ENCODE measurements around the gene SIRT7. TPM values are rescaled to one million over a fixed set of nuclear protein-coding genes. Genes with fewer than 3 reads are reported as not detected.
A peak's percentile ranks its signal among the peaks of the same experiment; 100 is the strongest.

The SIRT7 gene
- total and polyA plus RNA-seq, 4 experiments from 2014 or later: 31.5 to 91.9 (median 66.4) TPM

GRCh38 chr17:81961521-81962498 lies 43.8 kb upstream of the SIRT7 start:
- ChIA-PET CTCF (ENCODE audit: partially characterized antibody) (interaction anchor here (1.3 to 2.6 kb wide), 2 partner anchors 58 to 59 kb away, joined by 9 to 81 read pairs; partner anchors contain the start of genes CENPX and LRRC45), POLR2A (ENCODE audit: partially characterized antibody) (interaction anchor here (2.6 kb wide), 1 partner anchor 60 kb away, joined by 57 read pairs; the partner anchor contains the start of genes CENPX and LRRC45)
- DNase-seq: peak in 1 of 5 donors; percentile 28
- Histone ChIP-seq H3K4me3 (ENCODE audit: low read length in 2 of 2) (no peak overlapping the region), H3K36me3 (ENCODE audit: insufficient read depth, low read length) (no peaks in the 10 kb centered on the region), H3K27me3 (ENCODE audit: insufficient read depth, low read length) (peaks cover 30% of the 10 kb centered on the region), H3K4me1 (ENCODE audit: insufficient read depth, low read length) (peaks cover 8% of the 10 kb centered on the region), H3K9me3 (ENCODE audit: control insufficient read depth in 1 of 2, low read length in 2 of 2) (no peaks in the 10 kb centered on the region), H3K27ac (ENCODE audit: low read depth, low read length) (no peak overlapping the region)
- intact Hi-C loops (cut with micrococcal nuclease): loop anchor here (5.0 kb wide), 2 partner anchors 75 to 190 kb away; partner anchors contain the start of gene DCXR
- Mint-ChIP-seq H3K27me3 (peaks cover 2 to 12% of the 10 kb centered on the region in 2 donors), H3K9me3 (peaks cover 0 to 2% (median 0%) of the 10 kb centered on the region in 8 donors), H3K36me3 (no peaks in the 10 kb centered on the region), H3K4me1 (peaks cover 0 to 3% (median 0%) of the 10 kb centered on the region in 4 donors), H3K27ac (peak overlapping the region in 1 of 7 donors; percentile 35), H3K4me3 (peak overlapping the region in 4 of 8 donors; percentile 29 to 65 (median 54))

GRCh38 chr17:81961087-81961511 lies 43.1 kb upstream of the SIRT7 start, which contains the start of gene NOTUM:
Gene NOTUM (minus strand): TSS chr17:81961187. CDS start chr17:81960909, 278 bp downstream.
- H3K27me3 ChIP-seq (ENCODE audit: insufficient read depth, low read length): peaks cover 30% of the 10 kb centered on the region
- intact Hi-C loops (cut with micrococcal nuclease): loop anchor here (5.0 kb wide), 2 partner anchors 76 to 191 kb away; partner anchors contain the start of gene DCXR
- Mint-ChIP-seq H3K4me1 (peaks cover 0 to 3% (median 0%) of the 10 kb centered on the region in 4 donors), H3K4me3 (peak within 1 kb of the TSS in 1 of 8 donors; percentile 34), H3K27me3 (peaks cover 2 to 12% of the 10 kb centered on the region in 2 donors), H3K9me3 (peaks cover 0 to 2% (median 0%) of the 10 kb centered on the region in 8 donors), H3K27ac (no peak within 1 kb of the TSS), H3K36me3 (no peaks in the 10 kb centered on the region)
- POLR2A ChIA-PET (ENCODE audit: partially characterized antibody): interaction anchor here (0.6 to 2.6 kb wide), 4 partner anchors 16 to 76 kb away, joined by 3 to 57 read pairs (median 12); partner anchors contain the start of genes ASPSCR1, CENPX, DCXR and LRRC45
- H3K36me3 ChIP-seq (ENCODE audit: insufficient read depth, low read length): no peaks in the 10 kb centered on the region
- CTCF ChIA-PET (ENCODE audit: partially characterized antibody): interaction anchor here (1.1 to 2.6 kb wide), 5 partner anchors 52 to 191 kb away, joined by 4 to 81 read pairs (median 6); partner anchors contain the start of genes CENPX, DCXR and LRRC45
- peak within 1 kb of the TSS in 1 of 2 donors; percentile 37 for H3K4me3 ChIP-seq (ENCODE audit: low read length in 2 of 2)
- peaks cover 7% of the 10 kb centered on the region for H3K4me1 ChIP-seq (ENCODE audit: insufficient read depth, low read length)
- DNase-seq: peak in 1 of 5 donors; percentile 39
- H3K9me3 ChIP-seq (ENCODE audit: control insufficient read depth in 1 of 2, low read length in 2 of 2): no peaks in the 10 kb centered on the region
- H3K27ac ChIP-seq (ENCODE audit: low read depth, low read length): no peak within 1 kb of the TSS

GRCh38 chr17:81960130-81960958 lies 42.4 kb upstream of the SIRT7 start:
- peaks cover 30% of the 10 kb centered on the region for H3K27me3 ChIP-seq (ENCODE audit: insufficient read depth, low read length)
- no peaks in the 10 kb centered on the region for H3K9me3 ChIP-seq (ENCODE audit: control insufficient read depth in 1 of 2, low read length in 2 of 2)
- Mint-ChIP-seq H3K36me3 (no peaks in the 10 kb centered on the region), H3K9me3 (peaks cover 0 to 2% (median 0%) of the 10 kb centered on the region in 8 donors), H3K27ac (no peak overlapping the region), H3K27me3 (peaks cover 2 to 12% of the 10 kb centered on the region in 2 donors), H3K4me3 (peak overlapping the region in 1 of 8 donors; percentile 34), H3K4me1 (peaks cover 0 to 3% (median 0%) of the 10 kb centered on the region in 4 donors)
- no peak overlapping the region for H3K27ac ChIP-seq (ENCODE audit: low read depth, low read length)
- CTCF ChIA-PET (ENCODE audit: partially characterized antibody): interaction anchor here (1.0 to 2.6 kb wide), 14 partner anchors 12 to 193 kb away, joined by 3 to 81 read pairs (median 4); partner anchors contain the start of genes ASPSCR1, CENPX, DCXR and DUS1L
- POLR2A ChIA-PET (ENCODE audit: partially characterized antibody): interaction anchor here (0.6 to 2.6 kb wide), 11 partner anchors 15 to 106 kb away, joined by 3 to 57 read pairs (median 6); partner anchors contain the start of genes ARHGDIA, ASPSCR1, CENPX and DCXR
- DNase-seq: peak in 1 of 5 donors; percentile 20
- intact Hi-C loops (cut with micrococcal nuclease): loop anchor here (5.0 kb wide), 2 partner anchors 77 to 192 kb away; partner anchors contain the start of gene DCXR
- H3K36me3 ChIP-seq (ENCODE audit: insufficient read depth, low read length): no peaks in the 10 kb centered on the region
- peak overlapping the region in 1 of 2 donors; percentile 37 for H3K4me3 ChIP-seq (ENCODE audit: low read length in 2 of 2)
- H3K4me1 ChIP-seq (ENCODE audit: insufficient read depth, low read length): peaks cover 7% of the 10 kb centered on the region

- intact Hi-C loops (cut with micrococcal nuclease): loop anchor here (1.0 to 5.0 kb wide), 3 partner anchors 62 to 193 kb away; partner anchors contain the start of gene DCXR
- H3K27ac ChIP-seq (ENCODE audit: low read depth, low read length): no peak overlapping the region
These were observed 41.6 kb upstream of the SIRT7 start for GRCh38 chr17:81959362-81960129.

GRCh38 chr17:81958633-81959342 lies 40.8 kb upstream of the SIRT7 start:
- POLR2A ChIA-PET (ENCODE audit: partially characterized antibody): interaction anchor here (0.5 to 2.6 kb wide), 14 partner anchors 9 to 292 kb away, joined by 3 to 57 read pairs (median 6); partner anchors contain the start of genes ARHGDIA, ASPSCR1, CCDC137 and CENPX

More at GRCh38 chr17:81959362-81960129, 41.6 kb upstream of the SIRT7 start:
- H3K27me3 Mint-ChIP-seq: peaks cover 2 to 12% of the 10 kb centered on the region in 2 donors
- H3K27ac Mint-ChIP-seq: peak overlapping the region in 1 of 7 donors; percentile 69
- ChIA-PET POLR2A (ENCODE audit: partially characterized antibody) (interaction anchor here (0.5 to 2.6 kb wide), 14 partner anchors 8 to 293 kb away, joined by 3 to 57 read pairs (median 6); partner anchors contain the start of genes ARHGDIA, ASPSCR1, CCDC137 and CENPX), CTCF (ENCODE audit: partially characterized antibody) (interaction anchor here (0.6 to 2.6 kb wide), 23 partner anchors 8 to 195 kb away, joined by 3 to 81 read pairs (median 4); partner anchors contain the start of genes ASPSCR1, CENPX, DCXR and DUS1L)
- Histone ChIP-seq H3K27me3 (ENCODE audit: insufficient read depth, low read length) (peaks cover 30% of the 10 kb centered on the region), H3K9me3 (ENCODE audit: control insufficient read depth in 1 of 2, low read length in 2 of 2) (no peaks in the 10 kb centered on the region), H3K36me3 (ENCODE audit: insufficient read depth, low read length) (no peaks in the 10 kb centered on the region), H3K4me3 (ENCODE audit: low read length in 2 of 2) (peak overlapping the region in 1 of 2 donors; percentile 37), H3K4me1 (ENCODE audit: insufficient read depth, low read length) (peaks cover 7% of the 10 kb centered on the region)
- peaks cover 0 to 3% (median 0%) of the 10 kb centered on the region in 4 donors for H3K4me1 Mint-ChIP-seq
- peaks cover 0 to 2% (median 0%) of the 10 kb centered on the region in 8 donors for H3K9me3 Mint-ChIP-seq
- DNase-seq: peak; percentile 76 to 88 (median 84)
- H3K4me3 Mint-ChIP-seq: peak overlapping the region in 4 of 8 donors; percentile 45 to 66 (median 58)
- no peaks in the 10 kb centered on the region for H3K36me3 Mint-ChIP-seq

More at GRCh38 chr17:81958633-81959342, 40.8 kb upstream of the SIRT7 start:
- Histone ChIP-seq H3K9me3 (ENCODE audit: control insufficient read depth in 1 of 2, low read length in 2 of 2) (no peaks in the 10 kb centered on the region), H3K27me3 (ENCODE audit: insufficient read depth, low read length) (peaks cover 30% of the 10 kb centered on the region), H3K4me3 (ENCODE audit: low read length in 2 of 2) (no peak overlapping the region), H3K36me3 (ENCODE audit: insufficient read depth, low read length) (no peaks in the 10 kb centered on the region), H3K4me1 (ENCODE audit: insufficient read depth, low read length) (peaks cover 7% of the 10 kb centered on the region), H3K27ac (ENCODE audit: low read depth, low read length) (no peak overlapping the region)
- DNase-seq: peak in 1 of 5 donors; percentile 36
- Mint-ChIP-seq H3K9me3 (peaks cover 0 to 2% (median 0%) of the 10 kb centered on the region in 8 donors), H3K4me3 (peak overlapping the region in 7 of 8 donors; percentile 39 to 66 (median 55)), H3K27me3 (peaks cover 2 to 9% of the 10 kb centered on the region in 2 donors), H3K36me3 (no peaks in the 10 kb centered on the region), H3K27ac (peak overlapping the region in 3 of 7 donors; percentile 41 to 69 (median 61)), H3K4me1 (peaks cover 0 to 3% (median 0%) of the 10 kb centered on the region in 4 donors)
- CTCF ChIA-PET (ENCODE audit: partially characterized antibody): interaction anchor here (0.6 to 2.6 kb wide), 21 partner anchors 9 to 196 kb away, joined by 3 to 81 read pairs (median 3); partner anchors contain the start of genes ASPSCR1, CENPX, DCXR and DUS1L
- intact Hi-C loops (cut with micrococcal nuclease): loop anchor here (1.0 kb wide), 1 partner anchor 63 kb away; no protein-coding TSS in a partner anchor
